Measurements from ENCODE around the gene DLK1. TPM values are rescaled to one million over a fixed set of nuclear protein-coding genes. Genes with fewer than 3 reads are reported as not detected.
A peak's percentile ranks its signal among the peaks of the same experiment; 100 is the strongest.

The DLK1 gene
- total and polyA plus RNA-seq, 2 of the 13 experiments (the other 11 are each of a cell fraction or from before 2014, with no cell fraction given): 95.5 to 312 TPM

GRCh38 chr14:100732766-100733100, 6.0 kb downstream of the DLK1 start:
- H3K36me3 ChIP-seq (replicated peaks in 1 of 2; ENCODE audit: control insufficient read depth in 1 of 2, insufficient read depth in 2 of 2, low read length in 2 of 2): peaks cover 3 to 39% of the 10 kb centered on the region in 2 experiments
- H3K27me3 ChIP-seq (ENCODE audit: control insufficient read depth in 1 of 2, insufficient read depth in 2 of 2, low read length in 2 of 2): no peaks in the 10 kb centered on the region; a peak in 1 of 5 replicates
- H4K20me1 ChIP-seq (ENCODE audit: insufficient read depth, low read length): no peaks in the 10 kb centered on the region
- no peak for TF ChIP-seq JUNB (CRISPR knock-in tag; IDR thresholded peaks at IDR 0.05; ENCODE audit: borderline replicate concordance)
- no peak for TF ChIP-seq REPIN1 (CRISPR knock-in tag; IDR thresholded peaks at IDR 0.05; ENCODE audit: borderline replicate concordance, low read depth)
- TF ChIP-seq ZNF10 (CRISPR knock-in tag; IDR thresholded peaks at IDR 0.05; ENCODE audit: borderline replicate concordance, low read depth): no peak
- TF ChIP-seq ZNF816 (CRISPR knock-in tag; IDR thresholded peaks at IDR 0.05; ENCODE audit: borderline replicate concordance): no peak
- TF ChIP-seq RFXANK (CRISPR knock-in tag; IDR thresholded peaks at IDR 0.05): no peak
- no peak for TF ChIP-seq ZNF124 (CRISPR knock-in tag; IDR thresholded peaks at IDR 0.05)
- ChIA-PET POLR2A (no interaction called here), CTCF (ENCODE audit: low intra/inter-chr PET ratio, low total read pairs) (no interaction called here)
- BruUV-seq (replicated peaks): no TSS peak
- H3K4me2 ChIP-seq (ENCODE audit: low read depth, low read length): no peak overlapping the region
- H3K4me1 ChIP-seq (ENCODE audit: insufficient read depth, low read length): peaks cover 19% of the 10 kb centered on the region
- ATAC-seq: no peak
- peaks cover 9% of the 10 kb centered on the region for H3K79me2 ChIP-seq (ENCODE audit: insufficient read depth, low read length)
- WGBS (ENCODE audit: low lambda C conversion rate): 89% methylated on average over 7 of the region's 7 CpGs
- in situ Hi-C loops (cut with HindIII; ENCODE audit: extremely low pct_ligation_motif_present, low pct_unique_long_range_greater_than_20kb) (no loop called here), intact Hi-C loops (cut with micrococcal nuclease; ENCODE audit: unreplicated experiment) (no loop called here)
- no peak for DNase-seq (ENCODE audit: low spot score)
- no peak overlapping the region for H3K4me3 ChIP-seq (replicated peaks in 1 of 3; ENCODE audit: insufficient read depth in 1 of 3, low read depth in 2 of 3, low read length in 3 of 3)
- H3K9ac ChIP-seq (ENCODE audit: insufficient read depth, low read depth, low read length): no peak overlapping the region
- no peak overlapping the region for H3K27ac ChIP-seq (ENCODE audit: extremely low read length, insufficient read depth, low read length)
- FAIRE-seq: no peak
- H3K9me3 ChIP-seq (ENCODE audit: low read length): no peaks in the 10 kb centered on the region
- no peak overlapping the region for H2AFZ ChIP-seq (ENCODE audit: low read length)

- ChIA-PET POLR2A (no interaction called here), CTCF (ENCODE audit: low intra/inter-chr PET ratio, low total read pairs) (no interaction called here)
- WGBS (ENCODE audit: low lambda C conversion rate): 97% methylated on average over 19 of the region's 19 CpGs
- ATAC-seq (no peak), FAIRE-seq (no peak), DNase-seq (ENCODE audit: low spot score) (no peak)
- Histone ChIP-seq H3K27ac (ENCODE audit: extremely low read length, insufficient read depth, low read length) (no peak overlapping the region), H3K4me1 (ENCODE audit: insufficient read depth, low read length) (peaks cover 13% of the 10 kb centered on the region), H3K79me2 (ENCODE audit: insufficient read depth, low read length) (peaks cover 3% of the 10 kb centered on the region), H3K9ac (ENCODE audit: insufficient read depth, low read depth, low read length) (no peak overlapping the region), H4K20me1 (ENCODE audit: insufficient read depth, low read length) (no peaks in the 10 kb centered on the region), H3K4me2 (ENCODE audit: low read depth, low read length) (no peak overlapping the region), H3K9me3 (ENCODE audit: low read length) (no peaks in the 10 kb centered on the region), H2AFZ (ENCODE audit: low read length) (no peak overlapping the region), H3K4me3 (replicated peaks in 1 of 3; ENCODE audit: insufficient read depth in 1 of 3, low read depth in 2 of 3, low read length in 3 of 3) (no peak overlapping the region), H3K36me3 (replicated peaks in 1 of 2; ENCODE audit: control insufficient read depth in 1 of 2, insufficient read depth in 2 of 2, low read length in 2 of 2) (peaks cover 3 to 39% of the 10 kb centered on the region in 2 experiments), H3K27me3 (ENCODE audit: control insufficient read depth in 1 of 2, insufficient read depth in 2 of 2, low read length in 2 of 2) (no peaks in the 10 kb centered on the region; a peak in 1 of 5 replicates)
- BruUV-seq (replicated peaks): no TSS peak
- TF ChIP-seq ZNF101 (CRISPR knock-in tag; IDR thresholded peaks at IDR 0.05; ENCODE audit: borderline replicate concordance, low read depth) (no peak), PREB (CRISPR knock-in tag; IDR thresholded peaks at IDR 0.05) (no peak), POLR2A (IDR thresholded peaks at IDR 0.05; ENCODE audit: insufficient read depth in 1 of 2, low read depth in 2 of 2, low read length in 2 of 2) (0 out of 4 replicates have a peak, but pooled peaks of 1 of the 2 experiments have one; percentile 25), CEBPG (CRISPR knock-in tag; IDR thresholded peaks at IDR 0.05) (no peak), KDM1A (CRISPR knock-in tag; IDR thresholded peaks at IDR 0.05) (no peak)
- intact Hi-C loops (cut with micrococcal nuclease; ENCODE audit: unreplicated experiment) (no loop called here), in situ Hi-C loops (cut with HindIII; ENCODE audit: extremely low pct_ligation_motif_present, low pct_unique_long_range_greater_than_20kb) (no loop called here)
These were observed 6.6 kb downstream of the DLK1 start for GRCh38 chr14:100733152-100733850.
